IMR-90 (cell line): ENCODE results near the gene PYCARD. TPM values are rescaled to one million over a fixed set of nuclear protein-coding genes. Genes with fewer than 3 reads are reported as not detected.

ENCODE experiments used
- CTCF ChIP-seq: conservative IDR thresholded peaks from 2 replicates; pipeline ENCODE4 v1.5.1; 2012; ENCODE audit warnings: mild to moderate bottlenecking, low read depth, low read length, improper control_type of control experiment
- RAD21 ChIP-seq: IDR thresholded peaks from 2 replicates; pipeline ENCODE4 v1.6.1; 2012; ENCODE audit warnings: low read length, improper control_type of control experiment
- polyA plus RNA-seq, 3 experiments: library from polyadenylated mRNA; depleted of rRNA; stranded (reverse); fragments of >200 nt; gene quantifications; 2 replicates each; pipeline ENCODE4 v1.2.3, GENCODE V29; 2012; ENCODE audit warnings: low replicate concordance in 1 of 3
- total RNA-seq: library from RNA; depleted of rRNA; stranded (reverse); fragments of >200 nt; gene quantifications from 2 replicates; pipeline ENCODE4 v1.2.3, GENCODE V29; 2012

PYCARD gene
- total and polyA plus RNA-seq, 2 of the 4 experiments (the other 2 are of a cell fraction) = 10.2 to 20.5 TPM

- TF ChIP-seq CTCF = no peak
- TF ChIP-seq RAD21 = no peak
These were observed 9.5 kb downstream of the PYCARD start (continued) for GRCh38 chr16:31192856-31193642.
